Loucy (cell line): ENCODE results near the gene HELZ.

Experiments used
- EZH2phosphoT487 ChIP-seq: fragments of 200-600 bp; IDR thresholded peaks from 2 replicates; pipeline ENCODE4 v1.6.1; 2018; ENCODE audit warnings: antibody characterized with exemption, mild to moderate bottlenecking, moderate library complexity, borderline replicate concordance
- TF ChIP-seq, protein P1 (sequence below): fragments of 200-600 bp; sonication (generic); conservative IDR thresholded peaks from 2 replicates; pipeline ENCODE4 v1.5.1; 2014; ENCODE audit warnings: mild to moderate bottlenecking, antibody characterized with exemption, low read length

DNA sequence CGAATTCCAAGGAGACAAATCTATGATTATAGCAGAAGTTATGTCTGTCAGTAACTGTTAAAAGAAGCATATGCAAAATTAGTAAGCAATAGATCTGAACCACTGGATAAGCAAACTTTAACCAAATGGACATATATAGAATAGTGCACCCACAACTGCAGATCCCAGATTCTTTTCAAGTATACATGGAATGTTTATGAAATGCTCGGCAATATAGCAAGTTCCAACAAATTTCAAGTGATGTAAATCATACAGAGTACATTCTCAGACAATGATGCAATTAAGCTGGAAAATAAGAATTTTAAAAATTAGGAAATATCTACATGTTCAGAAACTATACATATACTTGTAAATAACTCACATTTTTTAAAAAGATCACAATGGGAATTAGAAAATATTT, 8.4 kb upstream of the HELZ start:
- TF ChIP-seq, protein P1, sequence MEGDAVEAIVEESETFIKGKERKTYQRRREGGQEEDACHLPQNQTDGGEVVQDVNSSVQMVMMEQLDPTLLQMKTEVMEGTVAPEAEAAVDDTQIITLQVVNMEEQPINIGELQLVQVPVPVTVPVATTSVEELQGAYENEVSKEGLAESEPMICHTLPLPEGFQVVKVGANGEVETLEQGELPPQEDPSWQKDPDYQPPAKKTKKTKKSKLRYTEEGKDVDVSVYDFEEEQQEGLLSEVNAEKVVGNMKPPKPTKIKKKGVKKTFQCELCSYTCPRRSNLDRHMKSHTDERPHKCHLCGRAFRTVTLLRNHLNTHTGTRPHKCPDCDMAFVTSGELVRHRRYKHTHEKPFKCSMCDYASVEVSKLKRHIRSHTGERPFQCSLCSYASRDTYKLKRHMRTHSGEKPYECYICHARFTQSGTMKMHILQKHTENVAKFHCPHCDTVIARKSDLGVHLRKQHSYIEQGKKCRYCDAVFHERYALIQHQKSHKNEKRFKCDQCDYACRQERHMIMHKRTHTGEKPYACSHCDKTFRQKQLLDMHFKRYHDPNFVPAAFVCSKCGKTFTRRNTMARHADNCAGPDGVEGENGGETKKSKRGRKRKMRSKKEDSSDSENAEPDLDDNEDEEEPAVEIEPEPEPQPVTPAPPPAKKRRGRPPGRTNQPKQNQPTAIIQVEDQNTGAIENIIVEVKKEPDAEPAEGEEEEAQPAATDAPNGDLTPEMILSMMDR = no peak
- TF ChIP-seq EZH2phosphoT487 = no peak
